Measurements from ENCODE around the gene LRRC59.
A peak's percentile ranks its signal among the peaks of the same experiment; 100 is the strongest.

The LRRC59 gene

GRCh38 chr17:50381920-50382319 is 15.4 kb downstream of the LRRC59 start:
- DNase-seq = no peak

DNA sequence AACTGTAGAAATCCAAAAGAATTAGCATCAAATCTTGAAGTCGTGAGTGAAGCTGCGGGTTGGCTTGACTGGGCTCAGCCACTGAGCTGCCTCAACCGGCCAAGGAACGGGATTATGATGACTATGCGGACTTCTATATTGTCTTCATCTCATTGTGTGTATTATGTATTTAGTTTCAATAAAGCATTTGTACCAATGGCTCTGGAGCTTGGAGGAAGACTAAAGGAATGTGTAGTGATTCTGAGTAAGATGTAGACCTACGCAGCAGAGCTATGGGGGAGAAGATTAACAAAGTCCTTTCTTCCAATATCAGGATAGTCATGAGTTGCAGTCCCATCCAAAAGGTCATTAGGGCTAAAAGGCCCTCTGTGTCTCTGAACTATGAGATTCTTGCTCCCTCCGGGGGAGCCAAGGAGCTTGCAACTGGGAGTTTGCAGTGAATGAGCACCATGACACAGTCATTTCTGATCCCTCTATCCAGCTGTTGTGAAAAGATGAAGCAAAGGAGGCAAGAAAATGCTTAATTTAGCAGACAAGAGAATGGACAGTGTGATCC is 16.0 kb downstream of the LRRC59 start:
- no peak for DNase-seq

GRCh38 chr17:50380369-50381259 is 16.7 kb downstream of the LRRC59 start:
- DNase-seq = no peak

DNA sequence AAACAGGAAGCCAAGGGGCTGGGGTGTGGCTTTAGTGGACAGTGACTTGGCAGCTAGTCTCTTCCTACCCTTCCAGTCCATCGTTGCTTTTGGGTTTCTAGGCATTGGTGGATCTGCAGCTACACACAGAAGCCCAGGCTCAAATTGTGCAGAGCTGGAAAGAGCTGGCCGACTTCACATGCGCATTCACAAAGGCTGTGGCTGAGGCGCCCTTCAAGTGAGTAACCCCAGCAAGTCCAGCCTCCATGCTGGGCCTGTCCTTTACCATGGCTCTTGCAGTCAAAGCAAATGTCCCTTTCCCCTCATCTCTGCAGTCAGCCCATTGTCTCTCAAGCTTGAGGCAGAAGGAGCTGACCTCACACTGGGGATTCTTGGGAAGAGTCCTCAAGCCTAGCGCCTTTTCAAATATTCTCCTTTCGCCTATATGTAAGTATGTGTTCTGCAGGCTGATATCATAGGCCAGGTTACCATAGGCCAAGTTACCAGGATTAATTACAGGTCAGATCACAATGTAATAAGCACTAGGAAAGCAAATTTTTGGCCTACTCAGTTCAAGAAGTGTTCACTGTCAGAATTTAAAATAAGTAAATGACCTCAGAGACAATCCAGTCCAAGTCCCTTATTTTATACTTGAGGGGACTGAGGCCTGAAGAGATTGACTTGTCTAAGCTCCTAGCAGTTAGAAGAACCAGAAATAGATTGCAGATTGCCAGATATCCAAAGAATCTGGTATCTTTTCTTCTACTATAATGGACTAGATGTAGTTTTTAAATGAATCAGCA is 17.8 kb downstream of the LRRC59 start:
- no peak for DNase-seq

DNA sequence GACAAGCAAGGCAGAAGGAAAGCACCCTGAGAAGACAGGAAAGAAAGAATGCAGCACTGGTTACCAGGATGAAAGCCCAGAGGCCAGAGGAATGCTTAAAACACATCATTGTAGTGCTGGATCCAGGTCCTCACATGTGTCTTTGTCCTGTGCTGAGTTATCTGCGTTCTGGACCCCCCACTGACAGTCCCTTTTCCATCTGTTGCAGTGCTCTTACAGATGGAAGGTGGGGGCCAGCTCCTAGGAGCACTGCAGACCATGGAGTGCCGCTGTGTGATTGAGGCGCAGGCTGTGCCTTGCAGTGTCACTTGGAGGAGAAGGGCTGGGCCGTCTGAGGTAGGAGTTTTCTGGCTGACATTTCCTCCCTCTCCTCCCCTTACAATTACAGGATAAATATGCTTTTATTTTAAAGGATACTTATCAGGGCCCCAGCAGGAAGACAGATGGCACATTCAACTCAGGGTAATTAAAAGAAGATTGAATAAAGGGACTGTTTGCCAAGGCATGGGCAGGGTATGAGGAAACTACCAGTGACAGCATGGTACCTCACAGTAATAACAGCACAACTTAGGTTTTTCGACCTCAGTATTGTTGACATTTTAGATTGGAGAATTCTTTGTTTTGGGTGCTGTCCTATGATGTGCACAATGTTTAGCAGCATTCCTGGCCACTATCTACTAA is 21.3 kb downstream of the LRRC59 start:
- no peak for DNase-seq

- no peak for DNase-seq
Measured at GRCh38 chr17:50373705-50374104, 23.6 kb downstream of the LRRC59 start.

- DNase-seq = peak; percentile 88
Measured at GRCh38 chr17:50372758-50373556, 24.4 kb downstream of the LRRC59 start, which contains the start of the genes EME1 and MRPL27. EME1 (plus strand) TSS chr17:50373229; CDS start chr17:50375209, 1,980 bp downstream. MRPL27 (minus strand) TSS chr17:50373184; CDS start chr17:50373170, 14 bp downstream.

GRCh38 chr17:50372222-50372757 is 25.0 kb downstream of the LRRC59 start:
- no peak for DNase-seq

- no peak for DNase-seq
Measured at GRCh38 chr17:50371526-50371925, 25.8 kb downstream of the LRRC59 start.

DNA sequence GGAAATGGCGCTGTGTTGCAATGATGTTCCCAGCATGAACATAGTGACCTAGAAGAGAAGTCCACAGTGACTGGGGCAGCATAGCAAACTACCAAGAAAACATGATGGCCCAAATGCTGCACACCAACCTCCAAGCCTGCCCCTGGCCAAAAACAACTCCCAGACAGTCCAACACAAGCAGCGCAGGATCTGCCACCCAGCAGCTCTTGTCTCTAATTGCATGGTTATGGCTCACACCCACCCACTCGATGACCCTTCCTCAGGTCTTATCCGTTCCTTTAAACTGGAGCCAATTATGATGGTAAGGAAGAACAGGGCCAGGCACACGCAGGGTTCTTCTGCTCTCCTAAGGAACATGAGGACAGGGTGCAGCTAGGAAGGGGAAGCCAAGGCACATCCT is 27.3 kb downstream of the LRRC59 start:
- DNase-seq = no peak

DNA sequence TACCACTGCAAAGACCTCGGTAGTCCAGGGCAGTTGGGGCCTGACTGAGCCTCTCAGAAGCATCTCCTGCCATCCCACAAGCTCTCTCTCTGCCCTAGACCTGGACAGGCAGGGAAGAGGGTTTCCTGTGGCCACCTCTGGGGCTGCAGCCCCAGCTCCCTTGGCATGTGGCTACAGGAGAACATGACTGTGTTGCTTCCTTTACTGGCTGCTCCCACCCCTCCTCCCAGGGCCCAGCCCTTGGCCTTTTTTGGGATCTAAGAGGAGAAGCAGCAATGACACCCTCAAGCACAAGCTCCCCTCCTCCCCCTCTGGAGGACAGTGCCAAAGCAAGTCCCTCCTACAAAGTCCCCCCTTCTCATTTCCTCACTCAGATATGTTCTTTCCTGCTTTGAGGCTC is 29.9 kb downstream of the LRRC59 start:
- no peak for DNase-seq

DNA sequence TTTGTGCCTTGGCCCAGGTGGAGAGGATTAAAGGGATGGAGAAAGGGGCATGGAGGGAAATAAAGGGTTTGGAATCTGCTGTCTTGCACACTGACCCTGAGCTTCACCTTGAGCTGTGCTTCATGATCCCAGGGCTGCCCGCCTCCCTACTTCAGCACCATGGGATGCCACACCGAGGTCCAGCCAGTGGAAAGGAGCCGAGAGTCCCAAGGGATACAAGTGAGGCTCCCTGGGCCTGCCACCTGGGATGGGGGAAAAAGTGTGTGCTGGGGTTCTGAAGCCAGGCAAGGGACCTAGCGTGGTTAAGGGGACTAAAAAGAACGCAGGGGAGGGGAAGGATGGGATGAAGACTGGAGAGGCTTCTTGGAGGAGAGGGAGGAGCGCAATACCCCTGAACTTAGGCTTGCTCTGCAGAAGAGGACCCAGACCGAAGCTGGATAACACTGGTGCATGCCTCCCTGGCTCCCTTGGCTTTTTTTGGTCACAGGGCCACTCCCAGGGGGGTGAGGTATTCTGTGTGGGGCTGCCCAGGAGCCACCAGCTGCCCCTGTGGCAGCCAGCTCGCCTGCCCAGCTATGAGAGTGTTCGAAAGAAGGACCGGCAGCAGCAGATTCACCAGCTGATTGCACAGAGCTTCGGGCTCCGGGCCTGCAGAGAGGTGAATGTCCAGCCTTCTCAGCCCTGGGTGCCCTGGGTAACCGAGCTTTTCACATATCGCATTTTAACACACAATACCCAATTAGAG is 31.5 kb downstream of the LRRC59 start:
- no peak for DNase-seq

- no peak for DNase-seq
Measured at GRCh38 chr17:50365165-50365564, 32.2 kb downstream of the LRRC59 start.

DNA sequence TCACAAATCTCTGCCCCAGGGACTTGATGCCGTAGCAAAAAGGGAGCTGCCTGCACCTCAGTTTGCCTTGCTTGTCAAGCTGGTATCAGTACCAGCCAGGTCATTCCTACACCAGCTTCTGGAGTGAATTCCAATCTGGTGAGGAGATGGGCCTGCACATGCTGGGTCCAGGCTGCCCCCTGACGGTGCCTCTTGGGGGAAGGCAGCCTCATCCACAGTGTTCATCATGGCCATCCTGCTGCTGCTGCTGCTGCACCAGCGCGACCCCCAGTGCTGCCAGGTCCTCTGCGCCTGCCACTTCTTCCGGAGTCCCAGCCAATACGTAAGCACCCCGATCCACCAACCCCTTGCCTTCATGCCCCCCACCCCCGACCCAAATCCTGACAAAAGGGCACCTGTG is 32.6 kb downstream of the LRRC59 start:
- no peak for DNase-seq

DNA sequence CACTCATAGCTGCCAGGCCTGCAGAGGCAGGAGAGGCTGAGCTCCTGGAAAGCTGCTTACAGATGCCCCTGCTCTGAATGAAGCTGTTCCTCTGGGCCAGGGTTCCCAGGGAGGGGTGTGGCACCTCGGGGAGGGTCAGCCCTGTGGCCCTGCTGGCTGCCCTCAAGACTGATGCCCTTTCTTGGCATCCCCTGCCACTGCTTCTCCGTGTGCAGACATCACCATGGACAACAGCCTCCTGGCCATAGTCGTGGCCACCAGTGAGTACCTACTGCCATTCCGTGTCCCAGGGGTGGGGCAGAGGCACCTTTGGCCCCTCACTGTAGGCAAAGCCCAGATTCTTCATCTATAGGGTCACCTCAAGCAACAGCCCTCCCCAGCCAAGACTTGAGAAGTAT is 33.3 kb downstream of the LRRC59 start:
- DNase-seq = no peak

- DNase-seq = no peak
Measured at GRCh38 chr17:50363217-50364060, 33.9 kb downstream of the LRRC59 start.

- no peak for DNase-seq
Measured at GRCh38 chr17:50362661-50363060, 34.7 kb downstream of the LRRC59 start.

- peak; percentile 67 for DNase-seq
Measured at GRCh38 chr17:50361561-50362480, 35.5 kb downstream of the LRRC59 start.
